ENCODE measurements around the gene CIROP. TPM values are rescaled to one million over a fixed set of nuclear protein-coding genes. Genes with fewer than 3 reads are reported as not detected.
A peak's percentile ranks its signal among the peaks of the same experiment; 100 is the strongest.

Gene CIROP
- total RNA-seq, 1 donor from 2014 or later: not detected

DNA sequence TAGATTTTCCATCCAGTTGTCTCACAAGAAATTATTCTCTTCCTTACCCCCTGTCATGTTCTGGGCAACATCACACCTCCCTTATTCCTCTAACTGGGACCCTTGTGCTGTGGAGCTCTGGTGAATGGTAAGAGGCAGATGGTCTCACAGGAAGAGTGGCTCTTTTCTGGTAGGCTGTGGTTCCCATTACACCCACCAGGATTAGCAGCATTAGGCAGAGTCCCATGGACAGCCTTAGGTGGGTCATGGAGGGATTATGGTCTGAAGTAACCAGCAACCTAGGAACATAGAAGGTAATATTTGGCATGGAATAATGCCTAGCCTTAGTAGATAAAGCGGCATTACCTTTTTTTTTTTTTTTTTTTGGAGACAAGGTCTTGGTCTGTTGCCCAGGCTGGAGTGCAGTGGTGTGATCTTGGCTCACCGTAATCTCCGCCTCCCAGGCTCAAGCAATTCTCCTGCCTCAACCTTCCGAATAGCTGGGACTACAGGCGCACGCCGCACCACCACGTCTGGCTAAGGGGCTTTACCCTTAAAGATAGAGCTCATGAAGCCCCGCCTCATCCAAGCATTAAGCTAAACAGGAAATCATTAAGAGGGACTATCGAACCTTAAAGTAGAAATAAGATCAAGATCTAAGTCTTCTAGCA, 5.5 kb downstream of the CIROP start:
- ATAC-seq (no peak), DNase-seq (no peak)
- intact Hi-C loops (cut with micrococcal nuclease): no loop called here

DNA sequence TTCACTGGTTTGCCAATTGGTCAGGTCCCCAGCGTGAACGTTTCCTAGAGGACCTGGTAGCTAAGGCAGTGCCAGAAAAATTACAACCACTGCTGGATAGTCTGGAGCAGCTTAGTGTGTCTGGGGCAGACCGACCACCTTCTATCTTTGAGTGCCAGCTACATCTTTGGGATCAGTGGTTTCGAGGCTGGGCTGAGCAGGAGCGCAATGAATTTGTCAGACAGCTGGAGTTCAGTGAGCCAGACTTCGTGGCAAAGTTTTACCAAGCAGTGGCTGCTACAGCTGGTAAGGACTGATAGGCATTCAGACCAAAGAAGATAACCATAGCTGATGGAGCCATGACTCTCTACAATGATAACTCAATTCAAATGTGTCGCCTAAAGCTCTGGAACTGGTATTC, 7.0 kb downstream of the CIROP start:
- intact Hi-C loops (cut with micrococcal nuclease): no loop called here
- no peak for DNase-seq
- no peak for ATAC-seq

DNA sequence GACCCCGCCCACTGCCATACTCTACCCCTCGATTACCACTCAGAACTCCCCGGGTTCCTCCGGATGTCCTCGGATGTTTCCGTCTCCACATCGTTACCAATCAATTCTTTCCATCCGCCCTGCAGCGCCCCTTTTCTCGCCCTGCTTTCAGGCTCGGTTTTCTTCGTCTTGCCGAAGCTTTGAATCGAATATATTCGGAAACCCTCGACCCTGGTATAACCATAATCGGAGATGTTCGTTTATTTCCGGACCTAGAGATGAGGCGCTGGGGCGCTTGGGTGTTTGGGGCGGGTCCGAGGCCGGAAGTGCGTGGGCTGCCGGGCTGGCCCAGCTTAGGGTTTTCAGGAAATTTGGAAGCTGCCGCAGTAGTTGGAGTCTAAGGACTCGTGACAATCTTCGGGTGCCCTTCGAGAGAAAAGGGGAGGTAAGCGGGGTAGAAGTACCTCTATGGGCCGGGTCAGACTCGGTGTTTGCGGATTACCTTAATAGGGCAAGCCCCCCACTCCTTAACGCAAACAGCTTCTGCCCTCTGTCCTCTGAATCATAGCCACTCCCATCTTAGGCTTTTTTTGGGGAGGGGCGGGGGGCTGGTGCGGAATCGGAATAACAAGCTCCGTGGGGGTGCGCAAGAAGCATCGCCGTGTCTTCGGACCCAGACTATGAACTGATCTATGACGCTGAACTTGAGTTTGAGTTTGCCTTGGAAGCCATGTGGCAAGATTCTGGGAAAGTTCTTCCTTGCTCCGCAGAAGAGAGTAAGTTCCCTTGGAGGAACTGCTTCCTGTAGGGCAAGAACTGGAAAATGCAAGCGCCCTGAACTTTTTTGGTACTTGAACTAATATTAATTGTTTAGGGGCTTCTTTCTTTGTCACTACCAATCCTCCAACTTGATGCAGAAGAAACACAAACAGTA, 9.3 kb downstream of the CIROP start, which contains the start of gene C14orf119:
Gene C14orf119 (plus strand): TSS at position 310 of the 913 bp plus-strand sequence. CDS start 2,154 bp downstream, outside the sequence.
- intact Hi-C loops (cut with micrococcal nuclease): no loop called here
- peak; percentile 94 for DNase-seq

DNA sequence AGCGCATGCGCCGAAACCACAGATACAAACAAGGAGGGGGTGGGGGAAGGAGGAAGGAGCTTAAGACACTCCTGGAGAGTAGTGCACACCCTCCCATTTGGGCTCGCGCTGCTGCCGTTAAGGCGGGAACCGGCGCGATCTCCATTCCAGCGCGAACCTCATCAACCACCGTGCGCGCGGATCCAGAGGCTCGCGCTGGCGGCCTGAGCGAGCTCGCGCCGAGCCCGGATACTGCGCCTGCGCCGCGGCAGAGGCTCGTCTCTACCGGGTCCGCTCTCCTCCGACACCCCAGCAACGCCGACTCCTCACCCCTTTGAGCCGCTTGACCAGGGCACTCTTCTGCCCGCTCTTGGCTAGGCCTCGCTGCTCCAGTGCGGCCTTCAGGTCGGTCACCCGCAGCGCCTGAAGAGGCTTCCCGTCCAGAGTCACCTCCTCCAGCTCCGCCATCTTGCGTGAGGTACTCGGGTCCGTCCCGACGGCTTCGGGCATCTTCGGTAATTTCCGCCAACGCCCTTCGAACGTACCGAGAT, 10.1 kb downstream of the CIROP start, which contains the start of gene ACIN1:
Gene ACIN1 (minus strand): TSS at position 471 of the 530 bp plus-strand sequence. CDS start 24 bp downstream, at position 447.
- intact Hi-C loops (cut with micrococcal nuclease): no loop called here
- ATAC-seq (peak; percentile 67), DNase-seq (peak; percentile 100)

More for the DNA sequence above, 9.3 kb downstream of the CIROP start, which contains the start of gene C14orf119:
- ATAC-seq: peak; percentile 93

DNA sequence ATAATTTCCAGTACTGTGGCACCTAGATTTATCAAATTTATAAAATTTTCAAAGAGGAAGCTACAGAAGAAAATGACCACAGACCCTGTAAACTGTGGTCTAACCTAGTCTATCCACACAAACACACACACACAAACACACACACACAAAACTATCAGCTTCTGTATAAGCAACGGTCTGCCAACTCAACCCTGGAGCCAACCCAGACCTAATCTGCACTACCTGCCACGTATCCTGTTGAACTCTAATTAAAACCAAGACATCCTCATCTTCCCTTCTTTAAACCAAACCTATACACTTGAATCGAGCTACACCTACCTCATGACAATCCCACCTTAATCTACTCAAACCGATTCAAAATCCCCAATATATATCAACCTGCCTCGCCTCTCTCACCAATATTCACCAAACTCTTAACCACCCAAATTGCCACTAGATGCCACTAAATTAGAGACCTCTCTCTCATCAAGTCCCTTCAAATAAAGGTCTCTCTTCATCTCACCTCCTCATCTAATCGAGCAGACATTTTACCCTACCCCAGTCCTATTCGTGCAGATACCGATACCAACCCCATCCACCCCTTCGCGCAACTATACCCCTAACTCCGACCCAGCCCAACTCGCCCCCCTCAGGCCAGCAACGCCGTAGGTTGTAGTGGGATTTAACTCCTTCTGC, 10.7 kb downstream of the CIROP start:
- DNase-seq (no peak), ATAC-seq (no peak)
- intact Hi-C loops (cut with micrococcal nuclease): no loop called here

DNA sequence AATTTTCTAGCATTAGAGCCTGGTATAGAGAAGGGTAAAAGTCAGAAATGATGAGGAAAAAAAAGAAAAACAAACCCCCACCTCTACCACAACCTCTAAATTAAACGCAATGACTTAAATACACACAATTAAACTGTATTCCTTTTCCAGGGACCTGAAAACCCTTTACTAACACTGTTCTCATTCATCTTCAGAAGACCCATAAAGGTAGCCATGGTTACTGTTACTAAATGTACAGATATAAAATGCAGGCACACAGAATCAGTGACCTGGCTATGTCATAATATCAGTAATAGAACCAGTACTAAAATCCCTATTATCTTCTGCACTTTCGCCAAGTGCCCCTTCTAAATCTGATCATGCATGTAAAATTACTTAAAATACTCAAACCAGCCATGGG, 11.3 kb downstream of the CIROP start:
- DNase-seq: no peak
- intact Hi-C loops (cut with micrococcal nuclease): no loop called here
- ATAC-seq: no peak

DNA sequence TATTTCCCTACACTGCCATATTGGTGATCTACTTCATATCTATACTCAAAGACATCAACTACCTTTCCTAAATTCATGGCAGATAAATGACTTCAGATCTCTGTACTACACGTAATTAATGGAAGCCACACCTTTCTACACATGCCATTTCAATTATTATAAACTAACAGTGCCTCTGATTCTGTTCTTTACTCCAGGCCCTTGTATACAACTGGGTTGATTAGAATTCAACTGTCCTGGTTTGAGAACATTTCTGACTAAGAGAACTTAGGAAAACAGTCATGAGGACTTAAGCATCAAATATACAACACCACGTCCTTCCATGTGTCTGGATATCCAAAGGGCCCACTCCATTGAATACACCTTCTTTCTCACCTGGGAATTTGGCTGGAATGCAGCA, 11.7 kb downstream of the CIROP start:
- ATAC-seq: no peak
- intact Hi-C loops (cut with micrococcal nuclease): no loop called here

DNA sequence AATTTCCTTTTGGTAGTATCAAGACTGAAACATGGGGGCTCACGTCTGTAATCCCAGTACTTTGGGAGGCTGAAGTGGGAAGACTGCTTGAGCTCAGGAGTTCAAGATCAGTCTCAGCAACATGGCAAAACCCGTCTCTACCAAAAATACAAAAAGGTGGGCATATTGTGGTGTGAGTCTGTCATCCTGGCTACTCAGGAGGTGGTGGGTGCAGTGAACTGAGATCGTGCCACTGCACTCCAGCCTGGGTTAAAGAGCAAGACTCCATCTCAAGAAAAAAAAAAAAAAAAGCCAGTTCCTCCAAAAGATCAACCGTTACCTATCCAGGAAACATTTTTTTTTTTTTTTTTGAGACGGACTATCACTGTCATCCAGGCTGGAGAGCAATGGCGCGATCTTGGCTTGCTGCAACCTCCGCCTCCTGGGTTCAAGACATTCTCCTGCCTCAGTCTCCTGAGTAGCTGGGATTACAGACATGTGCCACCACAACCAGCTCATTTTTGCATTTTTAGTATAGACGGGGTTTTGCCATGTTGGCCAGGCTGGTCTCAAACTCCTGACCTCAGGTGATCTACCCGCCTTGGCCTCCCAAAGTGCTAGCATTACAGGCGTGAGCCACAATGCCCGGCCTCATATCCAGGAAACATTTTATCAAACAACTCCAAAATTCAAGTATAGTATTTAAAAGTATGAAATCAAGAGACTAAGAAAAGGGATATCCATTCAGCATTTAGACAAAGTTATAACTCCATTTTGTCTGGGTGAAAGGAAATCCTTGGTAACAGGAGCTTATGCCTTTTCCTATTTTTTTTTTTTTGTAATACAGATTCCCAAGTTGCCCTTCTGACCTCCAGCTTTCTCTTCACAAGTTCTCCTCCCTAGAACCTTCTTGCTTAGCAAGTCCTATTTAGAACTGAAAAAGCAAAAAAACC, 13.2 kb downstream of the CIROP start:
- DNase-seq: no peak
- intact Hi-C loops (cut with micrococcal nuclease): no loop called here

More for the DNA sequence above, 11.7 kb downstream of the CIROP start:
- DNase-seq: no peak

DNA sequence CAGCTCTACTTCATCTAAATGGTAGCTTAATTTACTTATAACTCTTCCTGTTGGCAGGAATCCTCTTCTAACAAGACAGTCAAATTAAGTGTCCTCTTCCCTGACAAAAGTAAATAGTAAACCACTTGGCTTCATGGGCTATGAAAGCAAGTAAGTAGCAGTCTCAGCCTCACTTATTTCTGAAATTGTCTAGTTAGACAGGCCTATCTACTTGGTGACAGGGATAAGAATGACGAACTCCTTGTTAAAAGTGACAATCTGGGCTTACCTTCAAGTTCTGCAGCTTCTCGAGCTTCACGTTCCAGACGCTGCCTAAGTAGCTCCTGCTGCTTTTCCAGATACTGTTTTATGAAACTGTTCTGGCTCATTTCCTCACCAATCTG, 14.5 kb downstream of the CIROP start:
- intact Hi-C loops (cut with micrococcal nuclease): no loop called here
- no peak for DNase-seq
- no peak for ATAC-seq

More for the DNA sequence above, 13.2 kb downstream of the CIROP start:
- no peak for ATAC-seq

DNA sequence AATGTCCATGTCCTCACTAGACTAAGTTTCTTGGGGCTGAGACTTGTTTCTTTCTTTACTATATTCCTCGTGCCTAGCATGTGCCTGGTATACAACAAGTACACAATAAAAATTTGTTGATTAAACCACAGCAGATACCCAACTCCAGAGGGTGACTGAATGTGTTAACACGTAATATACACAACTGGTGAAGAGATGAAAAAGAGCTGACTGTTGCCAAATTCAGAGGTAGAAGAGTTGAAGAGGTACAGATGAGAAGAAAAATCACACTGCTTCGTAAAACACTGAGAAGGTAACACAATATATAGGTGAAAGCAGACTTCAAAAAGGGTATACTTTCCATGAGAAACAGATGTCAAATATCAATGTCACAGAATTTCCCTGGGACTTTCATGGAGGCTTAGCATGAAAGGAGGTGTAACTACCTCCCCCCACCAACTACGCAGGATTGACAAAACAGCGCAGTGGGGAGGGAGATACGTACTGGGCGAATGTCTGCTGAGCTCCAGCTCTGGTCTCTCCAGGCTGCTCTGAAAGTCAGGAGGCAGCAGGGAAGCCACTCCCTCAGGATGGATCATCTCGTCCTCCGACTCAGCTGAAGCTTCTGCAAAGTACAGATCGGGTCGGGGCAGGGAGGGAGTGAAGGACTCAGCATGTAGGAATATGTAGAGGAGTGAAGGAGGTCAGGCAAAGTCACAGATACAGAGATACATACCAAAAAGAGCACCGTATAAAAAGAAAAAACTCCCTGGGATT, 15.1 kb downstream of the CIROP start:
- no peak for ATAC-seq
- intact Hi-C loops (cut with micrococcal nuclease): no loop called here
- DNase-seq: no peak

DNA sequence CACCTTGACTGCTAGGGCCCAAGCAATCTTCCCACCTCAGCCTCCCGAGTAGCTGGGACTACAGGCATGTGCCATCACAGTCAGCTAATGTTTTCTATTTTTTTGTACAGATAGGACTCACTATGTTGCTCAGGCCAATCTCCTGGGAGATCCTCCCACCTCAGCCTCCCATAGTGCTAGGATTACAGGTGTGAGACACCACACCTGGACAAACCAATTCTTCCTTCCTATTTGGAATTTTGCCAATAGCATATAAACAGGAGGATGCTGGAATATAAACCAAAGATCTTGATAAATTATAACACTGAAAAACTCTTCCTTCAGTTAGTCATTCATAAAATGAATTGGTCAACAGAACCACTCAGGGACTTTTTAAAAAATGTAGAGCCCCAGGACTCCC, 18.2 kb downstream of the CIROP start:
- DNase-seq (no peak), ATAC-seq (no peak)
- intact Hi-C loops (cut with micrococcal nuclease): no loop called here

DNA sequence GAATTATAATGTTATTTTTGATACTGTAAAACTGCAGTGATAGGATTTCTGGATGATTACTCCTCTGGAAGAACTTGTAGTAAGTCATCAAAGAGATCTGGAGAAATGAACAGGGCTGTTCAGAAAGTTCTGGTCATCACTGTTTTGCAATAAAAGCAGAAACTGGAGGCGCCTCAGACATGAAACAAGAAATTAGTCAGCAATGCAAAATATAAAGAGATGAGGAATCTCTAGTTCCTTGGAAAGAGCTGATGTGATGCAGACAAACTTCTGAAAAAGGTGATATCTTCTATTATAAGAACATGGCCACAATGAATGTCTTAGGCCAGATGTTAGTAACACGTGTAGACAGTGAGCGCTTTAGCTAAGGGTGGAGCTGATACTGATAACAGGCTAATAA, 19.3 kb downstream of the CIROP start:
- no peak for ATAC-seq
- DNase-seq: no peak
- intact Hi-C loops (cut with micrococcal nuclease): no loop called here

DNA sequence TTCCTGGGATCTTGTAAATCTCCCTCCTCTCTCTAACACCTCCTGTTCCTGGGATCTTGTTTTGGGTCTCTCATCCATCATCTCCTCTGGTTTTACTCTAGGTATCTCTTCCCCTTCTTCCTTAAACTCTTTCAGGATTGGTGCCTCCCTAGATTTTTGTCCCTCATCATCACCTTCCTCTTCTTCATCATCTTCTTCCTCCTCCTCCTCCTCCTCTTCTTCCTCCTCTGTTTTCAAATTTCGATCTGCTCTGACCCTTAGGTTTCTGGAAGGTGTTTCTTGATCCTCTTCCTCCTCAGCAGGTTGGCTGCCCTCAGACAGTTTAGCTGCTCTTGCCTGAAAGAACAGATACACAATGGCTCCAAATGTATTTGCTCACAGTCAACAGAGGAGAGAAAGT, 24.3 kb downstream of the CIROP start:
- intact Hi-C loops (cut with micrococcal nuclease): no loop called here
- DNase-seq (no peak), ATAC-seq (no peak)

DNA sequence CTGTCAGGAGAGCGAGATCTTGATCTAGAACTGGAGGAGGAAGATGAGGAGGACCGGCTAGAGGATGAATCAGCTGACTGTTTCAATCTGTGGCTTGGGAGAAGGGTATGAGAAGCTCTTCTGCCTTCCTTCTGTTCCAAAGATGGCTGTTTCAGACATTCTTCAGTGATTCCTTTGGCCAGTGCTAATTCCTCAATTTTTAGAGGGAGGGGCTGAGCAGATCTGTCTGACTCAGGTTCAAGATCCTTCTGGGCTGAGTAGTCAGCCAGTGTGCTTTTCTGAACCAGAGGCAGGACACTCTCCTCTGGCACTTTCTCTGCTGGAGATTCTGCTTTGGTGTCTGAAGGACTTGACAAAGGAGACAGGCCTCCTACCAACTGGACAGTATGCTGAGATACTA, 25.1 kb downstream of the CIROP start:
- no peak for DNase-seq
- intact Hi-C loops (cut with micrococcal nuclease): no loop called here
- ATAC-seq: no peak

DNA sequence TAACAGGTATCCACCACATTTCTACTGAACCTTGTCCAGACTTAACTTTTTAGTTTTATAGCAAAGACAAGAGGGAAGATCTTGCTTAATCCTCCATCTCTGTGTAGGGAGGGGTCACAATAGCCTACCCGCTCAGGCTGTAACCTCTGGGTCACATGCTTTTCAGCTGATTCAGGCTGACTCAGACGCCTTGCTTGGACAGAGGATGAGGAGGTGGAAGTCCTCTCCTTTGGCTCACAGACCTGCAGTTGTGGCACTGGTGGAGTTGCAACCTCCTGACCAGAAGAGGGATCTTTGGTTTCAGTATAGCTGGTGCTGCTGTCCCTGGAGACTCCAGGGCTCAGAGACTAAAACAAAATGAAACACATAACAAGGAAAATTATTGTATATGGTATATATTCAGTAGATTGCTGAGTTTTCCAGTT, 26.1 kb downstream of the CIROP start:
- DNase-seq: no peak
- peak; percentile 87 for ATAC-seq
- intact Hi-C loops (cut with micrococcal nuclease): no loop called here

DNA sequence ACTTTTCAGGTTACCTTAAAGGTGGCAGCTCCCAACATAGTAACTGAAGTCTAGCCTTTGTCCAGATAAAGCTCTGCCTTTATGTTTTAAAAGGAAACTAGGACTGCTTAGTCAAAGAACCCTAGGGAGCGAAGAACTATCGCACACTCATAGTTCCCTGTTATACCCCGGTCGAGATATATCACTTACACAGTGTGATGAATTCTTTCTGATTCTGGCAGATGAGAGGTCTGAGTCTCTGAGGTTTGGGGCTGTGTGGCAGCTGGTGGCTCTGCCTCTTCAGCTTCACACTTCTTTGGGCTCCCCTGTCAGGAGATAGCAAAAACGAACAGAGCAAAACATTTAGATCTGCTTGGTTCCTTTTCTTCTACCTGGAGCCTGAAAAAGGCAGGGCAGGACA, 26.8 kb downstream of the CIROP start:
- no peak for ATAC-seq
- intact Hi-C loops (cut with micrococcal nuclease): no loop called here
- DNase-seq: no peak

DNA sequence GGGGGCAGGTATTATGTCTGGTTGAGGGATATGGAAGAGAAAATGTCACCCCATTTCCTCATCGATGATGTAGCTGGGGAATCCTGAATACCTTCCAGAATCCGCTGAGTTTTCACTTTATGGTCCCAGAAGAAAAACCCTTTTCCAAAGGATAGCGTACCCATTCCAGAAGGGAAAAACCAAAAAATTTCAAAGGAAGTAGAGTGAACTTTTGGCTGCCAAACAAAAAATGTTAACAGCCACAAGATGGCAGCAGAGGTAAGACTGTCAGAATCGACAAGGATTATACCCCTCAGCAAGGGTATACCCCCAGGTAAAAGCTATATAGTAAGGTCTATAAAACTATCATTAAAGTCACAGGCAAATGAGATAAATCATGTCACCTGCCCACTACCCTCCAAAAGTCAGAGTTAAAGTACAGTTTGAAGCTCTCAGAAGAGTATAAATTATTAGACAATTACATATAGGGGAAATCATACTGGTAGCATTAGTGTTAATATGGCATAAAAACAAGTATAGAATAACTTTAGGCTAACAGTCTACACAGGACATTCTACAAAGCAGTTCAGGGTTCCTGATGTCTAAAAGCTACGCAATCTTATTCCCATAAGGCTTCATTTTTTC, 27.9 kb downstream of the CIROP start:
- intact Hi-C loops (cut with micrococcal nuclease): no loop called here

More for the DNA sequence above, 27.9 kb downstream of the CIROP start:
- ATAC-seq (peak; percentile 9), DNase-seq (no peak)
